IPS-20b (cell line): ENCODE results near the gene C20orf144.

Source experiments
- H3K27ac ChIP-seq: one replicate; pipeline ENCODE4 v1.5.1; 2013; ENCODE audit warnings: low read length
- H3K27me3 ChIP-seq: 2 replicates; pipeline ENCODE4 v1.6.1; 2013; ENCODE audit warnings: mild to moderate bottlenecking, low read length, inconsistent platforms; ENCODE audit not compliant: insufficient read depth
- H3K36me3 ChIP-seq: 2 replicates; pipeline ENCODE4 v1.6.1; 2013; ENCODE audit warnings: low read depth, mild to moderate bottlenecking, inconsistent platforms, low read length, moderate library complexity; ENCODE audit not compliant: insufficient read depth
- H3K4me1 ChIP-seq: 2 replicates; pipeline ENCODE4 v1.6.1; 2013; ENCODE audit warnings: mild to moderate bottlenecking, control low read depth, inconsistent platforms, low read length, moderate library complexity; ENCODE audit not compliant: insufficient read depth
- H3K4me3 ChIP-seq: 2 replicates; pipeline ENCODE4 v1.5.1; 2013; ENCODE audit warnings: mild to moderate bottlenecking, low read length, inconsistent platforms
- H3K9ac ChIP-seq: 2 replicates; pipeline ENCODE4 v1.6.1; 2013; ENCODE audit warnings: low read depth, mild to moderate bottlenecking, inconsistent platforms, low read length, moderate library complexity
- H3K9me3 ChIP-seq: 2 replicates; pipeline ENCODE4 v1.6.1; 2013; ENCODE audit warnings: mild to moderate bottlenecking, low read depth, low read length, inconsistent platforms; ENCODE audit not compliant: insufficient read depth

C20orf144 gene

GRCh38 chr20:33651562-33652048 is 10.5 kb upstream of the C20orf144 start:
- Histone ChIP-seq H3K27ac (no peak overlapping the region), H3K9me3 (no peaks in the 10 kb centered on the region), H3K9ac (no peak overlapping the region), H3K4me3 (no peak overlapping the region), H3K27me3 (no peaks in the 10 kb centered on the region), H3K36me3 (no peaks in the 10 kb centered on the region), H3K4me1 (no peaks in the 10 kb centered on the region)

GRCh38 chr20:33653218-33653899 is 8.8 kb upstream of the C20orf144 start:
- Histone ChIP-seq H3K4me3 (no peak overlapping the region), H3K36me3 (peaks cover 5% of the 10 kb centered on the region; the same call in 1 of the 2 replicates), H3K9me3 (no peaks in the 10 kb centered on the region), H3K9ac (no peak overlapping the region), H3K4me1 (no peaks in the 10 kb centered on the region), H3K27ac (no peak overlapping the region), H3K27me3 (no peaks in the 10 kb centered on the region)

GRCh38 chr20:33653900-33654596 is 8.1 kb upstream of the C20orf144 start:
- no peaks in the 10 kb centered on the region for H3K4me1 ChIP-seq
- H3K4me3 ChIP-seq: no peak overlapping the region
- peaks cover 5% of the 10 kb centered on the region; the same call in 1 of the 2 replicates for H3K36me3 ChIP-seq
- H3K9me3 ChIP-seq: no peaks in the 10 kb centered on the region
- H3K27me3 ChIP-seq: no peaks in the 10 kb centered on the region
- H3K9ac ChIP-seq: no peak overlapping the region
- no peak overlapping the region for H3K27ac ChIP-seq

- Histone ChIP-seq H3K4me3 (no peak overlapping the region), H3K27ac (no peak overlapping the region), H3K27me3 (no peaks in the 10 kb centered on the region), H3K36me3 (peaks cover 5% of the 10 kb centered on the region; the same call in 1 of the 2 replicates), H3K9ac (no peak overlapping the region), H3K9me3 (no peaks in the 10 kb centered on the region), H3K4me1 (no peaks in the 10 kb centered on the region)
Measured at GRCh38 chr20:33654680-33655161, 7.4 kb upstream of the C20orf144 start.

- Histone ChIP-seq H3K4me3 (no peak overlapping the region), H3K9me3 (no peaks in the 10 kb centered on the region), H3K9ac (no peak overlapping the region), H3K4me1 (no peaks in the 10 kb centered on the region), H3K27ac (no peak overlapping the region), H3K36me3 (peaks cover 5% of the 10 kb centered on the region; the same call in 1 of the 2 replicates), H3K27me3 (no peaks in the 10 kb centered on the region)
Measured at GRCh38 chr20:33655164-33655563, 7.0 kb upstream of the C20orf144 start.

- H3K9me3 ChIP-seq: no peaks in the 10 kb centered on the region
- H3K4me3 ChIP-seq: no peak overlapping the region
- no peak overlapping the region for H3K27ac ChIP-seq
- peaks cover 5% of the 10 kb centered on the region; the same call in 1 of the 2 replicates for H3K36me3 ChIP-seq
- H3K27me3 ChIP-seq: no peaks in the 10 kb centered on the region
- H3K9ac ChIP-seq: no peak overlapping the region
- H3K4me1 ChIP-seq: no peaks in the 10 kb centered on the region
Measured at GRCh38 chr20:33656010-33656782, 5.9 kb upstream of the C20orf144 start.

- Histone ChIP-seq H3K9ac (no peak overlapping the region), H3K27ac (no peak overlapping the region), H3K36me3 (peaks cover 5% of the 10 kb centered on the region; the same call in 1 of the 2 replicates), H3K27me3 (no peaks in the 10 kb centered on the region), H3K4me1 (no peaks in the 10 kb centered on the region), H3K9me3 (no peaks in the 10 kb centered on the region), H3K4me3 (no peak overlapping the region)
Measured at GRCh38 chr20:33656783-33657703, 5.1 kb upstream of the C20orf144 start.

- H3K9ac ChIP-seq: no peak overlapping the region
- H3K27me3 ChIP-seq: no peaks in the 10 kb centered on the region
- no peaks in the 10 kb centered on the region; the same call in 1 of the 2 replicates for H3K4me1 ChIP-seq
- H3K36me3 ChIP-seq: peaks cover 5% of the 10 kb centered on the region; the same call in 1 of the 2 replicates
- H3K27ac ChIP-seq: no peak overlapping the region
- no peak overlapping the region for H3K4me3 ChIP-seq
- no peaks in the 10 kb centered on the region for H3K9me3 ChIP-seq
Measured at GRCh38 chr20:33657704-33658095, 4.4 kb upstream of the C20orf144 start.

GRCh38 chr20:33658510-33658909 is 3.6 kb upstream of the C20orf144 start:
- Histone ChIP-seq H3K9me3 (no peaks in the 10 kb centered on the region), H3K9ac (no peak overlapping the region), H3K27ac (no peak overlapping the region), H3K4me1 (no peaks in the 10 kb centered on the region; the same call in 1 of the 2 replicates), H3K36me3 (peaks cover 5% of the 10 kb centered on the region; the same call in 1 of the 2 replicates), H3K27me3 (no peaks in the 10 kb centered on the region), H3K4me3 (no peak overlapping the region)

- no peak overlapping the region for H3K27ac ChIP-seq
- H3K9ac ChIP-seq: no peak overlapping the region
- no peaks in the 10 kb centered on the region for H3K9me3 ChIP-seq
- no peak overlapping the region for H3K4me3 ChIP-seq
- H3K4me1 ChIP-seq: no peaks in the 10 kb centered on the region; the same call in 1 of the 2 replicates
- no peaks in the 10 kb centered on the region for H3K27me3 ChIP-seq
- H3K36me3 ChIP-seq: peaks cover 5% of the 10 kb centered on the region; the same call in 1 of the 2 replicates
Measured at GRCh38 chr20:33658929-33659328, 3.2 kb upstream of the C20orf144 start.
